Tibial nerve (tissue), 4 donors: ENCODE data around the gene ADGRL4. TPM values are rescaled to one million over a fixed set of nuclear protein-coding genes. Genes with fewer than 3 reads are reported as not detected.

Source experiments
- DNase-seq, 2 donors: peaks; one replicate each; pipeline ENCODE4 v3.0.0-alpha.2; 2019; ENCODE audit warnings: low spot score in 2 of 2
- H3K27ac ChIP-seq, 4 donors: fragments of 200-600 bp; sonication (generic) in 3 of 4; one replicate each; pipeline ENCODE4 v1.5.1; 2017 to 2019; ENCODE audit warnings: mild to moderate bottlenecking in 1 of 4
- H3K27me3 ChIP-seq, 2 donors: fragments of 200-600 bp; sonication (generic) in 1 of 2; one replicate each; pipeline versions ENCODE4 v1.5.1 to v1.6.0; 2017 to 2019
- H3K36me3 ChIP-seq, 3 donors: fragments of 200-600 bp; sonication (generic); one replicate each; pipeline ENCODE4 v1.5.1; 2018 to 2019
- H3K4me1 ChIP-seq, 4 donors: fragments of 200-600 bp; sonication (generic) in 3 of 4; one replicate each; pipeline ENCODE4 v1.5.1; 2017 to 2019
- H3K4me3 ChIP-seq, 4 donors: fragments of 200-600 bp; sonication (generic) in 3 of 4; one replicate each; pipeline ENCODE4 v1.5.1; 2017 to 2019; ENCODE audit warnings: mild to moderate bottlenecking in 1 of 4, moderate library complexity in 1 of 4
- H3K9me3 ChIP-seq, 4 donors: fragments of 200-600 bp; sonication (generic) in 3 of 4; one replicate each; pipeline ENCODE4 v1.5.1; 2017 to 2019
- EP300 ChIP-seq, 2 donors: sonication (generic); formaldehyde crosslinking; IDR thresholded peaks; one replicate each; pipeline ENCODE4 v1.6.1; 2017; ENCODE audit warnings: antibody characterized with exemption in 2 of 2, mild to moderate bottlenecking in 1 of 2
- POLR2A ChIP-seq, 2 donors: fragments of 450-650 bp; IDR thresholded peaks; one replicate each; pipeline ENCODE4 v1.6.1; 2017; ENCODE audit warnings: antibody characterized with exemption in 2 of 2, mild to moderate bottlenecking in 2 of 2, moderate library complexity in 2 of 2
- WGBS, 2 donors: methylation state at CpG; one replicate each; pipeline ENCODE4 v1.1.5; 2018; 5-methylcytosine and 5-hydroxymethylcytosine counted together
- total RNA-seq, 4 donors: library from RNA; depleted of rRNA; stranded (reverse); fragments of >200 nt; gene quantifications; one replicate each; pipeline ENCODE4 v1.1.0, GENCODE V29; 2016
- TF ChIP-seq, protein P1 (sequence below), 5 experiments: fragments of 200-600 bp in 3 of 5; fragments of 450-650 bp in 2 of 5; sonication (generic) in 3 of 5; IDR thresholded peaks; one replicate each; pipeline ENCODE4 v1.5.1; 2016 to 2019; ENCODE audit warnings: antibody characterized with exemption in 5 of 5, mild to moderate bottlenecking in 3 of 5, moderate library complexity in 2 of 5

The ADGRL4 gene
- total RNA-seq, 4 donors from 2014 or later, result 17.0 to 54.0 (median 33.5) TPM

DNA sequence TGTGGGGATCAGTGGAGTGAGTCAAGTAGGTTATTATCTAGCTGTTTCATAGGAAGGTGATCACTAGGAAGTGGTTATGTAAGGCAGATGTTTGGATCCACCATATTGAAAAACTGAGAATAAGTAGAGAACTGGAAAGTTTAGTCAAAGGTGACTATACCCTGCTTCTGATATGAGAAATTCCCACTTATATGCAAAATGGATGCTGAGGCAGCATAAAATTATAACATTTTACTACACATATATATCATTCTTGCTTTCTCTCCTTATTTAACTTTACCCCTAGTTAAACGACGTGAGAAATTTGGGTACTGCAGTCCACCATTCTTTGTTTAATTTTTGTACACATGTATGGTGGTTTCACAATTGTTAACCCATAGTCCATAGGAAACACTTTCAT, 142.4 kb downstream of the ADGRL4 start:
- 93 to 99% methylated on average over 2 of the region's 2 CpGs for WGBS, 2 donors
- no peak overlapping the region for H3K4me3 ChIP-seq
- no peak overlapping the region for H3K27ac ChIP-seq
- no peaks in the 10 kb centered on the region for H3K9me3 ChIP-seq
- no peaks in the 10 kb centered on the region for H3K4me1 ChIP-seq
- no peaks in the 10 kb centered on the region for H3K36me3 ChIP-seq
- TF ChIP-seq POLR2A (IDR thresholded peaks at IDR 0.05), result no peak
- TF ChIP-seq, protein P1, sequence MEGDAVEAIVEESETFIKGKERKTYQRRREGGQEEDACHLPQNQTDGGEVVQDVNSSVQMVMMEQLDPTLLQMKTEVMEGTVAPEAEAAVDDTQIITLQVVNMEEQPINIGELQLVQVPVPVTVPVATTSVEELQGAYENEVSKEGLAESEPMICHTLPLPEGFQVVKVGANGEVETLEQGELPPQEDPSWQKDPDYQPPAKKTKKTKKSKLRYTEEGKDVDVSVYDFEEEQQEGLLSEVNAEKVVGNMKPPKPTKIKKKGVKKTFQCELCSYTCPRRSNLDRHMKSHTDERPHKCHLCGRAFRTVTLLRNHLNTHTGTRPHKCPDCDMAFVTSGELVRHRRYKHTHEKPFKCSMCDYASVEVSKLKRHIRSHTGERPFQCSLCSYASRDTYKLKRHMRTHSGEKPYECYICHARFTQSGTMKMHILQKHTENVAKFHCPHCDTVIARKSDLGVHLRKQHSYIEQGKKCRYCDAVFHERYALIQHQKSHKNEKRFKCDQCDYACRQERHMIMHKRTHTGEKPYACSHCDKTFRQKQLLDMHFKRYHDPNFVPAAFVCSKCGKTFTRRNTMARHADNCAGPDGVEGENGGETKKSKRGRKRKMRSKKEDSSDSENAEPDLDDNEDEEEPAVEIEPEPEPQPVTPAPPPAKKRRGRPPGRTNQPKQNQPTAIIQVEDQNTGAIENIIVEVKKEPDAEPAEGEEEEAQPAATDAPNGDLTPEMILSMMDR (IDR thresholded peaks at IDR 0.05), result no peak
- TF ChIP-seq EP300 (IDR thresholded peaks at IDR 0.05), result no peak
- H3K27me3 ChIP-seq, result no peaks in the 10 kb centered on the region
- DNase-seq, result no peak

DNA sequence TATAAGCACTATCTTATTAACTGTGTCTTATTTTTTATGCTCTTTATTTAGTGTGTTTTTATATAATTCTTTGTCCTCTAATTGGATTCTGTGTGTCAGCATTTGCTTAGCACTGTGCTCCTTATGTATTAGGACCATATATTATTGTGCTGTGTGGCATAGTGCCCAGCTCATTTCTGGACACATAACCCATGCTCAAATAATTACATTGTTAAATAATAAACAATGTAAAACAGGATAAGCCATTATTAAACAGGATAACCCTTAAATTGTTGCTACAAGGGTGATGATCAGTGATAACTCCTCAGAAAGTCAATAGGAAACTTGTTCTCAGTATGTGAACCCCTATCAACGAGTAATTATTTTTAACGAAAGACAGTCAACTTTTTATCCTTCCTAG, 150.4 kb downstream of the ADGRL4 start:
- WGBS, 2 donors, result 75 to 85% methylated on average over 2 of the region's 2 CpGs

DNA sequence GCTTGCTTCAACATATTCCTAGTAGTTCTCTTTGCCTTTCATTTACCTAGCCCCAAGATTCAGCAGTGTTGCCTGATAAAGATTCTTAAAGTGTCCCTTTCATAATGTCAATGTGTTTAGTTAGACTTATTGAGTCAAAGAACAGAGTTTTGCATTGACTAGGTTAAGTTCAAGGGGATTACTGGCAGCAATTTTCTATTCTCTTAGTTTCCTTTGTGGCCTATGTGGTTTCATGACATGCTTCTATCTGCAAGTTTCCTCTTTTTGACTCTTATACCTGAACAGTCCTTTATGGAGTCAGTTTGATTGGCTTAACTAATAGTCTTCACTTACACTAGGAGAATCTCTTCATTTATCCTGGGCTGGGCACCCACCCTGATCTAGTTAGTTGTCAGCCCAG, 151.3 kb downstream of the ADGRL4 start:
- Histone ChIP-seq H3K36me3 (no peaks in the 10 kb centered on the region), H3K27me3 (no peaks in the 10 kb centered on the region), H3K4me3 (no peak overlapping the region), H3K4me1 (no peaks in the 10 kb centered on the region), H3K9me3 (peaks cover 0 to 4% (median 0%) of the 10 kb centered on the region in 4 donors), H3K27ac (no peak overlapping the region)
- no peak for DNase-seq
- TF ChIP-seq EP300 (IDR thresholded peaks at IDR 0.05) (no peak), POLR2A (IDR thresholded peaks at IDR 0.05) (no peak)
- TF ChIP-seq, protein P1 (IDR thresholded peaks at IDR 0.05), result no peak

More for the DNA sequence above, 150.4 kb downstream of the ADGRL4 start:
- Histone ChIP-seq H3K27ac (no peak overlapping the region), H3K4me3 (no peak overlapping the region), H3K9me3 (peaks cover 0 to 4% (median 0%) of the 10 kb centered on the region in 4 donors), H3K36me3 (no peaks in the 10 kb centered on the region), H3K27me3 (no peaks in the 10 kb centered on the region), H3K4me1 (no peaks in the 10 kb centered on the region)
- TF ChIP-seq EP300 (IDR thresholded peaks at IDR 0.05), result no peak
- TF ChIP-seq POLR2A (IDR thresholded peaks at IDR 0.05), result no peak
- TF ChIP-seq, protein P1 (IDR thresholded peaks at IDR 0.05), result no peak
- no peak for DNase-seq

GRCh38 chr1:78854556-78854955, 152.0 kb downstream of the ADGRL4 start:
- no peak for DNase-seq
- Histone ChIP-seq H3K4me3 (no peak overlapping the region), H3K9me3 (peaks cover 0 to 4% (median 0%) of the 10 kb centered on the region in 4 donors), H3K36me3 (no peaks in the 10 kb centered on the region), H3K27ac (no peak overlapping the region), H3K27me3 (no peaks in the 10 kb centered on the region), H3K4me1 (no peaks in the 10 kb centered on the region)
- TF ChIP-seq POLR2A (IDR thresholded peaks at IDR 0.05) (no peak), EP300 (IDR thresholded peaks at IDR 0.05) (no peak)
- TF ChIP-seq, protein P1 (IDR thresholded peaks at IDR 0.05), result no peak
- WGBS, 2 donors, result 91 to 93% methylated on average over 5 of the region's 5 CpGs

DNA sequence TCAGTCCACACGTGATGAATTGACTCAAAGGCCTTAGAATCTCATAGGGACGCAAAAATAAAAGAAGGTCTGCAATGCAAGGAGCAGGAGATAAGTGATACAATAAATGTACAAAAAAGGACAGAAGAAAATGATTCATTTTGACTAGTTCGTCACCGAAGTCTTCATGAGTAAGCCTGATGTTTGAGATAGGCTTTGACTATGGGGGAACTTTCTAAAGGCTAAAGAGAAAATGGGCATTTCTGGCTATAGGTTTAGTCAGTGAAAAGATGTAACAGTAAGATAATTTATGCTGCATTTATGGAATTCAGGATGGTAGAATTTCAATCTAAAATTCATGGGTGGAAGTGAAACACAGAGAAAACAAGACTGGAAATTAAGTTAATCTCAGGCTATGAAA, 163.0 kb downstream of the ADGRL4 start:
- no peak for TF ChIP-seq EP300 (IDR thresholded peaks at IDR 0.05)
- TF ChIP-seq, protein P1 (IDR thresholded peaks at IDR 0.05), result no peak
- no peak for TF ChIP-seq POLR2A (IDR thresholded peaks at IDR 0.05)
- peaks cover 0 to 16% (median 0%) of the 10 kb centered on the region in 4 donors for H3K4me1 ChIP-seq
- no peak overlapping the region for H3K4me3 ChIP-seq
- no peak for DNase-seq
- H3K9me3 ChIP-seq, result no peaks in the 10 kb centered on the region
- H3K27ac ChIP-seq, result no peak overlapping the region
- H3K36me3 ChIP-seq, result no peaks in the 10 kb centered on the region
- no peaks in the 10 kb centered on the region for H3K27me3 ChIP-seq
- WGBS, 2 donors, result 78 to 87% methylated on average over 4 of the region's 4 CpGs
